22Rv1 (cell line): Measurements from ENCODE around the gene TFE3.

Experiments used
- H3K27ac ChIP-seq: fragments of 450-650 bp; 2 replicates; pipeline ENCODE4 v1.5.1; 2017
- ZFX ChIP-seq: fragments of 450-650 bp; IDR thresholded peaks from 2 replicates; pipeline ENCODE4 v1.6.1; 2017; ENCODE audit warnings: antibody characterized with exemption, borderline replicate concordance
- TF ChIP-seq, protein P1 (sequence below): fragments of 450-650 bp; IDR thresholded peaks from 2 replicates; pipeline ENCODE4 v1.5.1; 2017; ENCODE audit warnings: mild to moderate bottlenecking

The TFE3 gene

DNA sequence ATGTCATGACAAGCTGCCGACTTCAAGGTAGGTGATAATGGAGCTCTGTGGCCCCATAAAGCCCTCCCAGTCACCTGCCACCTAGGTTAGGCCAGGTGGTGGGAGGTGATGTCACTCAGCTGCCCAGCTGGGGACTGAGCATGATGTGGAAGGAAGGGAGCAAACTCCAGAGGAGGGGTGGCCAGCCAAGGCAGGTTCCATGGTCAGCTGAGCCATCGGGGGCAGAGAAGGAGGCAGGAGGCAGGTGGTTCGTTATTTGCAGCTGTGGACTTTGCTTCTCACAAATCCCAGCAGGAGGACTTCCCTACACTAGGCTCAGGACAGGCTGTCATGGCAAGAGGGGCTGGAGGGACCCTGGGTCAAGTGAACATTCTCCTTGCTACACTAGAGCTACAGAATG is 17.8 kb upstream of the TFE3 start:
- no peak for TF ChIP-seq ZFX
- TF ChIP-seq, protein P1, sequence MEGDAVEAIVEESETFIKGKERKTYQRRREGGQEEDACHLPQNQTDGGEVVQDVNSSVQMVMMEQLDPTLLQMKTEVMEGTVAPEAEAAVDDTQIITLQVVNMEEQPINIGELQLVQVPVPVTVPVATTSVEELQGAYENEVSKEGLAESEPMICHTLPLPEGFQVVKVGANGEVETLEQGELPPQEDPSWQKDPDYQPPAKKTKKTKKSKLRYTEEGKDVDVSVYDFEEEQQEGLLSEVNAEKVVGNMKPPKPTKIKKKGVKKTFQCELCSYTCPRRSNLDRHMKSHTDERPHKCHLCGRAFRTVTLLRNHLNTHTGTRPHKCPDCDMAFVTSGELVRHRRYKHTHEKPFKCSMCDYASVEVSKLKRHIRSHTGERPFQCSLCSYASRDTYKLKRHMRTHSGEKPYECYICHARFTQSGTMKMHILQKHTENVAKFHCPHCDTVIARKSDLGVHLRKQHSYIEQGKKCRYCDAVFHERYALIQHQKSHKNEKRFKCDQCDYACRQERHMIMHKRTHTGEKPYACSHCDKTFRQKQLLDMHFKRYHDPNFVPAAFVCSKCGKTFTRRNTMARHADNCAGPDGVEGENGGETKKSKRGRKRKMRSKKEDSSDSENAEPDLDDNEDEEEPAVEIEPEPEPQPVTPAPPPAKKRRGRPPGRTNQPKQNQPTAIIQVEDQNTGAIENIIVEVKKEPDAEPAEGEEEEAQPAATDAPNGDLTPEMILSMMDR, result no peak
- H3K27ac ChIP-seq, result no peak overlapping the region

DNA sequence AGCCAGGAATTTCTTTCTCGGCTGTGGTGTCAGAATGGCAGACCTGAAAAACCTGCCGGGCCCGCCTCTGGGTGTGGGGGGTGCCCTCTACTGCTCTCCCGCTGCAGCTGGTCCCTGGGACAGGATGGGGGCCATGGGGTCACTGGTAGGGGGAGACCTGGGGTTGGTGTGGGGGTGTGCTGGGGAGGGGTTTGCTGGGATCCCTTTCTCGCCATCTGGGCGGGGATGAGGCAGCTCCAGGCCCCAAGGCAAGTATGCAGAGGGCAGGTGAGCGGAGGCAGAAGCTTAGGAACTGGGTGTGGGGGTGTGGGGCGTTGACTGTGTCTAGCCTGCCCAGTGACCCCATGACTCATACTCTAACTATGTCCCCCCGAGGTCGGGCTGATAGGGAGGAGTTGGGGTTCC is 16.5 kb upstream of the TFE3 start:
- TF ChIP-seq, protein P1, result no peak
- no peak for TF ChIP-seq ZFX
- peak overlapping the region; percentile 59 for H3K27ac ChIP-seq

DNA sequence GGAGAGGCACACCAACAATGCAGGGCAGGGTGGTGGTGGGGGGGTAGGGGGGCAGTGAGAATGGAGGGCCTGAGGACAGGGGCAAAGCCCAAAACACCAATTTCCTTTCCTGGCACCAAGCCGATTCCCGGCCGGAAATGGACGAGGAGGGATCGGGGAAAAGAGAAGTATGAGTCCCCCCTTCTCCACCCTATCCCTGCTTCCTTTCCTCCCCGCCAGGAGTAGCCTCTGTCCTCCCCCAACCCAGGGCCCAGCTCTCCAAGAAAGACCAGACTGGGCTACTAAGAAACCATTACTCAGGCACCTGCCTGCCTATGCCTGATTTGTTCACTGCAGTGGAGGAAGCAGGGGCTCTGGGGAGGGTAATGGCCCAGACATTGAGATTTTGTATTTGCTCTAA is 16.0 kb upstream of the TFE3 start:
- peak overlapping the region; percentile 59 for H3K27ac ChIP-seq
- TF ChIP-seq, protein P1, result no peak
- TF ChIP-seq ZFX, result no peak

DNA sequence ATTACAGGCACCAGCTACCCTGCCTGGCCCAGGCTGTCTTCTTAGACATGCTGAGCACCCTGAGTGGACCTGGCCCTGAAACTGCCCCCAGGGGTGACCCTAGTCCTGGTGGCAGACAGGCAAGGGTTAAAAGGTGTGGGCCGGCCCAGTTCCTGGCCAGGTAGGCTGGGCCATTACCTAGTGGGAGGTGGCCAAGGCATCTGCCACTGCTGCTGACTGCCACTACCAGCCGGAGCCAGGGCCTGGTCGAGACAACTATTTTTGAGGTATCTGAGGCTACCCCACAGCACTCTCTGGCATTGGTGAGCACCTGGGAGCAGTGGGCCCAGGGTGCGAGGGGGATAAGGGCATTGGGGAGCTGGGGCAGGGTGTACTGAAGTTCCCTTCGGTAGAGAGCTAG is 15.6 kb upstream of the TFE3 start, which contains the start of gene CCDC120:
CCDC120 (plus strand) TSS at position 206 of the 400 bp plus-strand sequence. CDS start 3,043 bp downstream, outside the sequence.
- H3K27ac ChIP-seq, result peak within 1 kb of the TSS; percentile 59
- no peak for TF ChIP-seq ZFX
- TF ChIP-seq, protein P1, result no peak

DNA sequence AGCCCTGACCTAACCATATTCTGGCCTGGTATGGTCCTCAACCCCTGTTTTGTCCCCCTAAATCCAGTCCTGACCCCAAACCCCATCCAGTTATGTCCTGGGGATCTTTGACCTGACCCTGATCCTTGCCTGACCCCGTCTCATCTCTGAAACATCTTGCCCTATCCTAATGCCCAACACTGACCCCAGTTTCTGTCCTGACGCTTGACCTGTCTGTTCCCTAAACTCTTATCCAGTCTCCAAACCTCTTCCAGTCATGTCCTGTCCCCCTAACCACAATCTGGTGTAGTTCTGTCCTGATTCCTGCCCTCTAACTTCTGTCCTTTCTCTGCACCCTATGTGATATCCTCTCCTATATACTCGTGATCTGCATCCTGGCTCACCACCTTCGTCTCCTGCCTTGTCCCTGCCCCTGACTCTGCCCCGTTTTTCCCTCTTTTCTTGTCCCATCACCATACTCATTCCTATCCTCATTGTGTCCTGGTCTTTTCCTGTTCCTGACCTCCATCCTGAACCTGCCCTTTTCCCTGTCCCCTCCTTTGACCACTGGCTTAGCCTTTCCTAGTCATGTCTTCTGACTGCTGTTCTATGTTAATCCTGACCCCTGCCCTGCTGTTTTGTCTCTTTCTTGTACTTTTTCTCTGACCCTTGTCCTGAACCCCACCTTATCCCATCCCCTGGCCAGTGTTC is 11.1 kb upstream of the TFE3 start:
- no peak overlapping the region for H3K27ac ChIP-seq
- TF ChIP-seq, protein P1, result no peak
- no peak for TF ChIP-seq ZFX

DNA sequence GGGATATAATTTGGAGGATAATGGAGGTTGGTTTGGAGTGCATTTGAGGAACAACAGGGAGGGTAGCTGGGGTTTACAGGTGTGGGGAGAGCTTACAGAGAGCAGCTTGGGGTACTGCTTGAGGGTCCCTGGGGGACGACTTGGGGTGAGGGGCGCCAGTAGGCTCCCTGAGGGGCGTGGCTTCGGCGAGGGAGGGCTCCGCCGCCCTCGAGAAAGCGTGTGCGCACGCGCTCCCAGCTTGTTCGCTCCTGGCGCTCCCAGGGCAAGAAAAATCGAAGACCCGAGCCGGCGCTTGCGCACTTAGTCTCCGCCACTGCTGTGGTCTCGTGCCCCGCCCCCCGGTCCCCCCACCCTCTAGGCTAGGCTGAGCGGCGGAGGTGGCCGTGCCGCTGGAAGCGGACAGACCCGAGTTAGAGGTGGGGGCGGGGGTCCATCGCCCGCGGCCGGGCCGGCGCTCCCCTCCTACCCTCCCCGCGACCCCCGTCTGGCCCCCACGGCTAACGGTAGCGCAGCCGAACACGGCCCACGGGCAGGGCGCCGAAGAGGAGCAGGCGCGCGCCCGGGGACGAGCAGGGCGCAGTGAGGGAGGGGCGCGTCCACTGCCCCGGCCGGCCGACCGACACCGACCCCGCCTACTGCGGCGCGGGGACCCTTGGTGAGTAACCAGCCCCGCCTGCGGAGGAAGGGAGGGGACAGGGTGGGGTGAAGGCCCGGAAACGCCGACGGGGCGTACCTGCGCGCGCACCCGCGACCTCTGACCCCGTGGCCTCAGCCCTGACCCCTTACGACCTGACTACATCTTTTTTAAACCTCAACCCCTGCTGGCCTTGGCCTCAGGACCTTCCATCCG is 10.3 kb upstream of the TFE3 start:
- TF ChIP-seq, protein P1, result no peak
- no peak for TF ChIP-seq ZFX
- 0 out of 2 replicates have a peak overlapping the region, but pooled peaks have one; percentile 20 for H3K27ac ChIP-seq

DNA sequence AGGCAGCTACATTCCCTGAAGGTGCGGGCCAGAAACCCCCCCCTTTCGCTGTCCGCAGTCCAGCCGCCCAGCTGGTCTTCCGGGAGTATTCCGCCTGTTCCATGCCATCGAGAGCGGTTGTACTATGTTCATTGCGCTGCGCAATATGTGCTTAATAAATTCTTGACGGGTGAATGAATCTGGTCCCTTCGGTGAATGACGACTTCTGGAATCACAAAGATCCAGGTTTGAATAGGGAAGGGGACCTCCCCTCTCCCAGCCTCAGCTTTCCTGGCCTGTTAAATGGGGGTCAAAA is 777 bp upstream of the TFE3 start:
- H3K27ac ChIP-seq, result peak overlapping the region; percentile 53; the same call in 1 of the 2 replicates
- TF ChIP-seq, protein P1, result peak; percentile 29
- no peak for TF ChIP-seq ZFX
